ENCODE data around the gene RNF11.

Gene RNF11

DNA sequence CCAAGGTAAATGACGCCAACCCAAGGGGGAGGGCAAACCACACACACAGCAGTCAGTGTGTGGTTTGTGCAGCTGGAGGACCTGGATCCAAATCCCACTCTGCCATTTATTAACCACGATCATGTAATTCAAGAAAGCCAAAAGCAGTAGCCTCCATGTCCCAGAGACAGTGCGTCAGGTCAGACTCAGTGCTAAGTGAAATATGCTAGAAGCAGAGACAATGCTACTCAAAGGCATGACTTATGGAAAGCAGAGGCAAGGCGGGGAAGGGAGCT, 80.7 kb downstream of the RNF11 start:
- DNase-seq: no peak

- DNase-seq: no peak
Observed at GRCh38 chr1:51317798-51318197, 81.7 kb downstream of the RNF11 start.

- DNase-seq: no peak
Observed at GRCh38 chr1:51320967-51321923, 85.2 kb downstream of the RNF11 start.

DNA sequence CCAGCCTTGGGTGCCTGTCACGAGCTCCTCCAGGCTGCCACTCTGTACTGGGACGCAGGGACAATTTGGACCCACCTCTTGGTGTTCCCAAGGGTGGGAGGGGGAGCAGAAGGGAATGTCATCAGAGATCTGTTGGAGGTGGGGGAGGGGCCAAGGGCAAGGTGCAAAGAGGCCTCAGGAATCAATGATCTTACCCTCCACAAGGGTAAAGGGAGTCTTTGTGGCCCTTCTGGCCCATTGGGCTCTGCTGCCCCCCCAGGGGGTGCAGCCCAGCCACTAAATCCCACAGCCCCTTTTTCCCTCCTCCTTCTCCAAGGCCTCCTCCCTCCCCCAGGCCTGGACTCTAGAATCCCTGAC, 85.8 kb downstream of the RNF11 start:
- DNase-seq: no peak

GRCh38 chr1:51322417-51323101, 86.5 kb downstream of the RNF11 start:
- DNase-seq: no peak
